MM.1S (cell line): ENCODE measurements around the gene LRRK1.

Experiments
- EZH2 ChIP-seq: fragments of 300-600 bp; sonication (generic); optimal IDR thresholded peaks from 2 replicates; pipeline ENCODE3; 2017; ENCODE audit warnings: low read depth, mild to moderate bottlenecking, antibody characterized with exemption, low read length, mixed read lengths
- EZH2phosphoT487 ChIP-seq: fragments of 300-600 bp; sonication (generic); IDR thresholded peaks from 2 replicates; pipeline ENCODE4 v1.6.1; 2018; ENCODE audit warnings: antibody characterized with exemption, low read length
- TF ChIP-seq, protein P1 (sequence below): fragments of 300-600 bp; sonication (generic); IDR thresholded peaks from 2 replicates; pipeline ENCODE4 v1.5.1; 2016; ENCODE audit warnings: antibody characterized with exemption, low read length, mixed read lengths

DNA sequence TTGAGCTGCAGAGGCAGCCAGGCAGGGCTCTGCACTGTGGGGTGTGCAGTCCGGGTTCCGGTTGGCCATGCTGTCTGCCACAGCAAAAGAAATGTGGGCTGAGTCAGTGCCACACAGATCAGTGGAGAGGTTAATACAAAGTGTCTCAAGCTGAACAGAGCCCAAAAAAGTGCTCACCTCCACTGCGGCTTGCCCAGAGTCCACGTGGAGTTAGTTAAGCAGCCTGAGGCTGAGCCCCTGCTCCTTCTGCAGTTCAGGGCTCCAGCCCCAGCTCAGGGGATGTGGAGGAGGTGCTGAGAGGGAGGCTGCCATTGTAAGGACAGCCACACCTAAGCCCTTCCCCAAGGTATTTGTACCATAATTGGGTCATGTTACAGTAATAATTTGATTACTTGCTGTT is 85.3 kb downstream of the LRRK1 start:
- TF ChIP-seq EZH2, result no peak
- TF ChIP-seq, protein P1, sequence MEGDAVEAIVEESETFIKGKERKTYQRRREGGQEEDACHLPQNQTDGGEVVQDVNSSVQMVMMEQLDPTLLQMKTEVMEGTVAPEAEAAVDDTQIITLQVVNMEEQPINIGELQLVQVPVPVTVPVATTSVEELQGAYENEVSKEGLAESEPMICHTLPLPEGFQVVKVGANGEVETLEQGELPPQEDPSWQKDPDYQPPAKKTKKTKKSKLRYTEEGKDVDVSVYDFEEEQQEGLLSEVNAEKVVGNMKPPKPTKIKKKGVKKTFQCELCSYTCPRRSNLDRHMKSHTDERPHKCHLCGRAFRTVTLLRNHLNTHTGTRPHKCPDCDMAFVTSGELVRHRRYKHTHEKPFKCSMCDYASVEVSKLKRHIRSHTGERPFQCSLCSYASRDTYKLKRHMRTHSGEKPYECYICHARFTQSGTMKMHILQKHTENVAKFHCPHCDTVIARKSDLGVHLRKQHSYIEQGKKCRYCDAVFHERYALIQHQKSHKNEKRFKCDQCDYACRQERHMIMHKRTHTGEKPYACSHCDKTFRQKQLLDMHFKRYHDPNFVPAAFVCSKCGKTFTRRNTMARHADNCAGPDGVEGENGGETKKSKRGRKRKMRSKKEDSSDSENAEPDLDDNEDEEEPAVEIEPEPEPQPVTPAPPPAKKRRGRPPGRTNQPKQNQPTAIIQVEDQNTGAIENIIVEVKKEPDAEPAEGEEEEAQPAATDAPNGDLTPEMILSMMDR, result no peak
- TF ChIP-seq EZH2phosphoT487, result no peak
